ENCODE measurements around the gene CHL1. TPM values are rescaled to one million over a fixed set of nuclear protein-coding genes. Genes with fewer than 3 reads are reported as not detected.

CHL1 gene
- polyA plus RNA-seq, 4 donors = under 0.01 to 6.6 (median 1.9) TPM

DNA sequence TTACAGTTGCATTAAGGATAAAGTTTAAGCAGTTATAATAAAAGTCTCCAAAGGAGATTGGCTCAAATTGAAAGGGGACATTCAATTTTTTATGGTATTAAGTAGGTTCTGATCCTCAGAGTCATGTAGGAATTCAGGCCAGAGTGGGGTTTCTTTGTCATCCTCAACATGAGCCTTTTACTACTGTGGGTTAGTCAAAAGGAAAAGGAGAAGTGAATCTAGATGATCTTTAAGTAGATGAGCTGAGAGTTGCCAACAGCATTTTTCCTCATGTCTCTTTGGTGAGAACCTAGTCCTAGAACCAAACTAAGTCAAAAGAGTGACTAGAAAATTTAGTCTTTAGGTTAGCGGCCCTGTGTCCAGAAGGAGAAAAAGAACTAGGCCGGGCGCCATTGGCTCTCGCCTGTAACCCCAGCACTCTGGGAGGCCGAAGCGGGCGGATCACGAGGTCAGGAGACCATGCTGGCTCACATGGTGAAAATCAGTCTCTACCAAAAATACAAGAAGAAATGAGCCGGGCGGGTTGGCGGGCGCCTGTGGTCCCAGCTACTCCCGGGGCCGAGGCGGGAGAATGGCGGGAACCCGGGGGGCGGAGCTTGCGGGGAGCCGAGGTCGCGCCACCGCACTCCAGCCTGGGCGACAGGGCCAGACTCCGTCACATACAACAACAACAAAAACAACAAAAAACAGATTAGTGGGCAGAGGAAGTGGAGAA lies 4.2 kb upstream of the CHL1 start:
- H3K9me3 ChIP-seq (ENCODE audit: control insufficient read depth in 2 of 2, insufficient read depth in 1 of 2, low read depth in 1 of 2, low read length in 1 of 2) = no peaks in the 10 kb centered on the region
- H3K4me3 ChIP-seq (ENCODE audit: low read depth in 1 of 3, low read length in 3 of 3) = no peak overlapping the region
- H3K4me1 ChIP-seq (ENCODE audit: control insufficient read depth in 3 of 3, insufficient read depth in 2 of 3, low read depth in 1 of 3, low read length in 2 of 3) = no peaks in the 10 kb centered on the region
- no peak overlapping the region for H3K27ac ChIP-seq (ENCODE audit: low read depth in 1 of 3, low read length in 2 of 3)
- H3K36me3 ChIP-seq (ENCODE audit: control insufficient read depth in 3 of 3, insufficient read depth in 2 of 3, low read depth in 1 of 3, low read length in 3 of 3) = no peaks in the 10 kb centered on the region
- FAIRE-seq (no peak), DNase-seq (no peak)
- WGBS, 3 donors = 82 to 96% (median 90%) methylated on average over 17 to 25 of the region's 25 CpGs
- peaks cover 3 to 25% (median 3%) of the 10 kb centered on the region in 3 donors for H3K27me3 ChIP-seq (ENCODE audit: control insufficient read depth in 3 of 3, insufficient read depth in 3 of 3, low read length in 3 of 3)

GRCh38 chr3:194001-194400 lies 2.6 kb upstream of the CHL1 start:
- 47 to 90% (median 76%) methylated on average over 2 of the region's 2 CpGs for WGBS, 3 donors
- Histone ChIP-seq H3K36me3 (ENCODE audit: control insufficient read depth in 3 of 3, insufficient read depth in 2 of 3, low read depth in 1 of 3, low read length in 3 of 3) (no peaks in the 10 kb centered on the region), H3K9me3 (ENCODE audit: control insufficient read depth in 2 of 2, insufficient read depth in 1 of 2, low read depth in 1 of 2, low read length in 1 of 2) (no peaks in the 10 kb centered on the region), H3K4me1 (ENCODE audit: control insufficient read depth in 3 of 3, insufficient read depth in 2 of 3, low read depth in 1 of 3, low read length in 2 of 3) (no peaks in the 10 kb centered on the region), H3K4me3 (ENCODE audit: low read depth in 1 of 3, low read length in 3 of 3) (no peak overlapping the region), H3K27ac (ENCODE audit: low read depth in 1 of 3, low read length in 2 of 3) (no peak overlapping the region), H3K27me3 (ENCODE audit: control insufficient read depth in 3 of 3, insufficient read depth in 3 of 3, low read length in 3 of 3) (peaks cover 3 to 38% (median 7%) of the 10 kb centered on the region in 3 donors)
- DNase-seq = no peak
- FAIRE-seq = no peak

- FAIRE-seq = no peak
- Histone ChIP-seq H3K4me1 (ENCODE audit: control insufficient read depth in 3 of 3, insufficient read depth in 2 of 3, low read depth in 1 of 3, low read length in 2 of 3) (no peaks in the 10 kb centered on the region), H3K4me3 (ENCODE audit: low read depth in 1 of 3, low read length in 3 of 3) (no peak overlapping the region), H3K36me3 (ENCODE audit: control insufficient read depth in 3 of 3, insufficient read depth in 2 of 3, low read depth in 1 of 3, low read length in 3 of 3) (no peaks in the 10 kb centered on the region), H3K27me3 (ENCODE audit: control insufficient read depth in 3 of 3, insufficient read depth in 3 of 3, low read length in 3 of 3) (peaks cover 3 to 41% (median 7%) of the 10 kb centered on the region in 3 donors), H3K27ac (ENCODE audit: low read depth in 1 of 3, low read length in 2 of 3) (no peak overlapping the region), H3K9me3 (ENCODE audit: control insufficient read depth in 2 of 2, insufficient read depth in 1 of 2, low read depth in 1 of 2, low read length in 1 of 2) (no peaks in the 10 kb centered on the region)
- DNase-seq = no peak
- WGBS, 3 donors = 80 to 88% (median 84%) methylated on average over 3 of the region's 3 CpGs
Measured at GRCh38 chr3:194421-194820, 2.1 kb upstream of the CHL1 start.

GRCh38 chr3:195666-196065 lies 897 bp upstream of the CHL1 start:
- H3K36me3 ChIP-seq (ENCODE audit: control insufficient read depth in 3 of 3, insufficient read depth in 2 of 3, low read depth in 1 of 3, low read length in 3 of 3) = no peaks in the 10 kb centered on the region
- FAIRE-seq (no peak), DNase-seq (no peak)
- no peak overlapping the region for H3K4me3 ChIP-seq (ENCODE audit: low read depth in 1 of 3, low read length in 3 of 3)
- H3K4me1 ChIP-seq (ENCODE audit: control insufficient read depth in 3 of 3, insufficient read depth in 2 of 3, low read depth in 1 of 3, low read length in 2 of 3) = no peaks in the 10 kb centered on the region
- 57 to 62% (median 59%) methylated on average over 6 of the region's 6 CpGs for WGBS, 3 donors
- no peaks in the 10 kb centered on the region for H3K9me3 ChIP-seq (ENCODE audit: control insufficient read depth in 2 of 2, insufficient read depth in 1 of 2, low read depth in 1 of 2, low read length in 1 of 2)
- H3K27me3 ChIP-seq (ENCODE audit: control insufficient read depth in 3 of 3, insufficient read depth in 3 of 3, low read length in 3 of 3) = peaks cover 3 to 41% (median 7%) of the 10 kb centered on the region in 3 donors
- H3K27ac ChIP-seq (ENCODE audit: low read depth in 1 of 3, low read length in 2 of 3) = no peak overlapping the region

- Histone ChIP-seq H3K4me3 (ENCODE audit: low read depth in 1 of 3, low read length in 3 of 3) (peak overlapping the region; percentile 29 to 50 (median 44)), H3K36me3 (ENCODE audit: control insufficient read depth in 3 of 3, insufficient read depth in 2 of 3, low read depth in 1 of 3, low read length in 3 of 3) (no peaks in the 10 kb centered on the region), H3K27me3 (ENCODE audit: control insufficient read depth in 3 of 3, insufficient read depth in 3 of 3, low read length in 3 of 3) (peaks cover 3 to 41% (median 7%) of the 10 kb centered on the region in 3 donors), H3K4me1 (ENCODE audit: control insufficient read depth in 3 of 3, insufficient read depth in 2 of 3, low read depth in 1 of 3, low read length in 2 of 3) (no peaks in the 10 kb centered on the region), H3K9me3 (ENCODE audit: control insufficient read depth in 2 of 2, insufficient read depth in 1 of 2, low read depth in 1 of 2, low read length in 1 of 2) (no peaks in the 10 kb centered on the region), H3K27ac (ENCODE audit: low read depth in 1 of 3, low read length in 2 of 3) (peak overlapping the region in 1 of 3 donors; percentile 72)
- 2 to 4% (median 3%) methylated on average over 40 to 56 of the region's 56 CpGs for WGBS, 3 donors
- FAIRE-seq = no peak
- no peak for DNase-seq
Measured at GRCh38 chr3:197149-197827, 725 bp downstream of the CHL1 start.

DNA sequence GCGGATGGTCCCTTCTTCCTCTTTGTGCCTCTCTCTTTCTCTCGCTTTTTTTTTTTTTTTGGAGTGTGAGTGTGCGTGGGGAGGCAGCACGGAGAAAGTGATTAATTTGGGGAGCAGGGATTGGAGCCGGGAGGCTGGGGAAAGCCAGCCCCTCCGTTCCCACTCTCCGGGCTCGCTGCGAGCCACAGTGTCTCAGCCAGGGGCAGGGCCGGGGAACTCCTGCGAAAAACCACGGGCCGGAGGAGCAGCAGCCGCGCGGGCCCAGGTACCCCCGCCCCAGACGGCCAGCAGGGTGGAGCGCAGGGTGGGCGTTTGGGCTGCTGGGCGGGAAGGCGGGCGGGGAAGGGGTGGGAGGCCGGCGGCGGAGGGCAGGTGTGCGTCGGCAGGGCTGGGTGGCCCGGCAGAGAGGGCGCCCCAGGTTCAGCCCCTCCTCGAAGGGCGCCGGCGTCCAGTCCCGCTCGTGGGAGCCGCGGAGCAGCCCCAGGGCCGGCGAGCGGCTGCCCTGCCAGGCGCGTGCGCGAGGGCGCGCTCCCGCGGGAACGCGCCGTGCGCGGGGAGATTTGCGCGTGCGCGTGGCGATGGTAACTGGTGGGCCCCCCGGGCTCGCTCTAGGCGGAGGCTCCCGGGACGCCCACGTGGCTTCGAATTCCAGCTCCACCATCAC lies 1.4 kb downstream of the CHL1 start:
- Histone ChIP-seq H3K27me3 (ENCODE audit: control insufficient read depth in 3 of 3, insufficient read depth in 3 of 3, low read length in 3 of 3) (peaks cover 3 to 41% (median 7%) of the 10 kb centered on the region in 3 donors), H3K4me3 (ENCODE audit: low read depth in 1 of 3, low read length in 3 of 3) (peak overlapping the region; percentile 25 to 44 (median 29)), H3K36me3 (ENCODE audit: control insufficient read depth in 3 of 3, insufficient read depth in 2 of 3, low read depth in 1 of 3, low read length in 3 of 3) (no peaks in the 10 kb centered on the region), H3K27ac (ENCODE audit: low read depth in 1 of 3, low read length in 2 of 3) (peak overlapping the region in 1 of 3 donors; percentile 72), H3K9me3 (ENCODE audit: control insufficient read depth in 2 of 2, insufficient read depth in 1 of 2, low read depth in 1 of 2, low read length in 1 of 2) (no peaks in the 10 kb centered on the region), H3K4me1 (ENCODE audit: control insufficient read depth in 3 of 3, insufficient read depth in 2 of 3, low read depth in 1 of 3, low read length in 2 of 3) (no peaks in the 10 kb centered on the region)
- 4 to 8% (median 5%) methylated on average over 54 to 66 of the region's 66 CpGs for WGBS, 3 donors
- FAIRE-seq = no peak
- no peak for DNase-seq

GRCh38 chr3:199835-200234 lies 3.3 kb downstream of the CHL1 start:
- DNase-seq (no peak), FAIRE-seq (no peak)
- Histone ChIP-seq H3K36me3 (ENCODE audit: control insufficient read depth in 3 of 3, insufficient read depth in 2 of 3, low read depth in 1 of 3, low read length in 3 of 3) (no peaks in the 10 kb centered on the region), H3K27ac (ENCODE audit: low read depth in 1 of 3, low read length in 2 of 3) (no peak overlapping the region), H3K27me3 (ENCODE audit: control insufficient read depth in 3 of 3, insufficient read depth in 3 of 3, low read length in 3 of 3) (peaks cover 3 to 35% (median 7%) of the 10 kb centered on the region in 3 donors), H3K4me3 (ENCODE audit: low read depth in 1 of 3, low read length in 3 of 3) (no peak overlapping the region), H3K9me3 (ENCODE audit: control insufficient read depth in 2 of 2, insufficient read depth in 1 of 2, low read depth in 1 of 2, low read length in 1 of 2) (no peaks in the 10 kb centered on the region), H3K4me1 (ENCODE audit: control insufficient read depth in 3 of 3, insufficient read depth in 2 of 3, low read depth in 1 of 3, low read length in 2 of 3) (no peaks in the 10 kb centered on the region)
- 93 to 97% (median 95%) methylated on average over 2 of the region's 2 CpGs for WGBS, 3 donors

DNA sequence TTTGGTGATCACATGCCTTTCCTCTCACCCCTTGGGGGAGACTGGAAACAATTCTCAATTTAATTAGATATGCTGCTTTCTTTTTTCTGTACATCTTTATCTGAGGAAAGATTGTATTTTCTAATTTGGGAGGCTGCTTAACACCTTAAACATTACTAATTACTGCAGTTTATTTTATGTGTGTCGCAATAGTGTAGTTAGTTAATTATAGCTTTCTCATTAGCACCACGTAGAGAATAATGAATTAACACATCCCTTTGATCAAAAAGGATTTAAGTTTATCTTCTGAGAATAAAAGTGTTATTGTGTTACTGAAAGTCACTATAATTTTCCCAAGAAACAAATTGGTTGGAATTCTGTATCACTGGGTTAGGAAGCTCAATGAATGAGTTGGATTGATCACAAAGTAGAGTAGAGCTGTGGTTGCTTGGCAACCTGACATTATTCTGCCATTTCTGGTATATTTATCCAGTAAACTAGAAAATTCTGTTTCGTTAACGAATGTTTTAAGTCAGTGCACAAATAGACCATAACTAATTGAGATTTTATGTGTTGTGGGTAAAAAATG lies 4.3 kb downstream of the CHL1 start:
- Histone ChIP-seq H3K4me1 (ENCODE audit: control insufficient read depth in 3 of 3, insufficient read depth in 2 of 3, low read depth in 1 of 3, low read length in 2 of 3) (no peaks in the 10 kb centered on the region), H3K27ac (ENCODE audit: low read depth in 1 of 3, low read length in 2 of 3) (no peak overlapping the region), H3K27me3 (ENCODE audit: control insufficient read depth in 3 of 3, insufficient read depth in 3 of 3, low read length in 3 of 3) (peaks cover 3 to 27% (median 7%) of the 10 kb centered on the region in 3 donors), H3K36me3 (ENCODE audit: control insufficient read depth in 3 of 3, insufficient read depth in 2 of 3, low read depth in 1 of 3, low read length in 3 of 3) (no peaks in the 10 kb centered on the region), H3K4me3 (ENCODE audit: low read depth in 1 of 3, low read length in 3 of 3) (no peak overlapping the region), H3K9me3 (ENCODE audit: control insufficient read depth in 2 of 2, insufficient read depth in 1 of 2, low read depth in 1 of 2, low read length in 1 of 2) (no peaks in the 10 kb centered on the region)
- FAIRE-seq (no peak), DNase-seq (no peak)
- 54 to 71% (median 55%) methylated on average over 4 of the region's 4 CpGs for WGBS, 3 donors

Measured in small intestine (tissue), 7 donors.